ENCODE results near the gene KCTD8. TPM values are rescaled to one million over a fixed set of nuclear protein-coding genes. Genes with fewer than 3 reads are reported as not detected.

KCTD8 gene
- total RNA-seq, 4 donors from 2014 or later, result 0.16 to 0.41 (median 0.37) TPM; not detected in 1

DNA sequence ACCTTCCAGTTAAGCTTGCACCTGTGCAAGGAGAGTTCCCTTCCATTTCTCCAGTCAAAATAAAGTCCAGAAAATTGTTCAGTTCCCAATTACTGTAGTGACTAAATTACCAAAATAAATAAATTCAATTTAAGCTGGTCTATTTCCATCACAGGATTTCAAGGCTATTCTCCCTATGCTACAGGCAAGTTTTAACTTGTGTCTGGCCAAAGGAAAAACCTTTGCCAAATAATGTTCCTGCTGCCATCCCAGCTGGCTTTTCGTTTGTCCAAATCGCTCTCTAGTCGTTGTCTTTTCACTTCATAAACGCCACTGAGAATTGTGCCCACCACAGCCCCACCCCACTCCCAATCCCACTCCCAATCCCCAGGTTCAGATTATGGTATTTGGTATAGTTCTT is 2.4 kb downstream of the KCTD8 start:
- 20% methylated on average over 4 of the region's 4 CpGs; no CpG with 5 or more reads in 1 of the 2 donors for WGBS, 2 donors (ENCODE audit: low coverage in 1 of 2)
- Histone ChIP-seq H3K27me3 (peaks cover 44% of the 10 kb centered on the region), H3K4me3 (no peak overlapping the region), H3K36me3 (no peaks in the 10 kb centered on the region), H3K9me3 (no peaks in the 10 kb centered on the region), H3K27ac (no peak overlapping the region), H3K4me1 (peaks cover 0 to 19% (median 7%) of the 10 kb centered on the region in 4 donors)
- DNase-seq, result no peak
- no peak for TF ChIP-seq EP300 (IDR thresholded peaks at IDR 0.05; ENCODE audit: low read depth)
- TF ChIP-seq POLR2AphosphoS5 (IDR thresholded peaks at IDR 0.05), result no peak
- TF ChIP-seq, protein P1, sequence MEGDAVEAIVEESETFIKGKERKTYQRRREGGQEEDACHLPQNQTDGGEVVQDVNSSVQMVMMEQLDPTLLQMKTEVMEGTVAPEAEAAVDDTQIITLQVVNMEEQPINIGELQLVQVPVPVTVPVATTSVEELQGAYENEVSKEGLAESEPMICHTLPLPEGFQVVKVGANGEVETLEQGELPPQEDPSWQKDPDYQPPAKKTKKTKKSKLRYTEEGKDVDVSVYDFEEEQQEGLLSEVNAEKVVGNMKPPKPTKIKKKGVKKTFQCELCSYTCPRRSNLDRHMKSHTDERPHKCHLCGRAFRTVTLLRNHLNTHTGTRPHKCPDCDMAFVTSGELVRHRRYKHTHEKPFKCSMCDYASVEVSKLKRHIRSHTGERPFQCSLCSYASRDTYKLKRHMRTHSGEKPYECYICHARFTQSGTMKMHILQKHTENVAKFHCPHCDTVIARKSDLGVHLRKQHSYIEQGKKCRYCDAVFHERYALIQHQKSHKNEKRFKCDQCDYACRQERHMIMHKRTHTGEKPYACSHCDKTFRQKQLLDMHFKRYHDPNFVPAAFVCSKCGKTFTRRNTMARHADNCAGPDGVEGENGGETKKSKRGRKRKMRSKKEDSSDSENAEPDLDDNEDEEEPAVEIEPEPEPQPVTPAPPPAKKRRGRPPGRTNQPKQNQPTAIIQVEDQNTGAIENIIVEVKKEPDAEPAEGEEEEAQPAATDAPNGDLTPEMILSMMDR (IDR thresholded peaks at IDR 0.05), result no peak
- TF ChIP-seq POLR2A (IDR thresholded peaks at IDR 0.05), result no peak
- in situ Hi-C loops (cut with MboI; ENCODE audit: low pct_ligation_motif_present in 1 of 4, low pct_unique_long_range_greater_than_20kb in 1 of 4, low sequenced_read_pairs in 3 of 4), result no loop called here
- intact Hi-C loops (cut with DNase I; ENCODE audit: low total_unique reads), result no loop called here

DNA sequence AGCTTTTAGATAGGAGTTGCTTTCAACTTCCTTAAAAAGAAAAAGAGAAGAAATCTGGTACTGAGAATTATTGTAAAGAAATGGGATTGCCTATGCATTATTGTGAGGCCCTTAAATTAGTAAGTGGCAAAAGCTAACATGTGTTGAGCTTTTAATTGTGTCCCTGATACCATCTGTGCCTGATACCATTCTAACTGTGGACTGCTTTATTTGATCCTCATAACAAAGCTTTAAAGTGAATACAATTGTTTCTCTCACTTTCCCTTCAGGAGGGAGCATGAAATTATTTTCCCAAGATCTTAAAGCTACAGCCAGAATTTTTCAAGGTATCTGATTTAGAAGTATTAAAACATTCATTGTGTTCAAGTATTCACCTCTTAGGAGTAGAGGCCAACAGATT is 9.9 kb downstream of the KCTD8 start:
- Histone ChIP-seq H3K27me3 (no peaks in the 10 kb centered on the region), H3K36me3 (no peaks in the 10 kb centered on the region), H3K27ac (no peak overlapping the region), H3K9me3 (no peaks in the 10 kb centered on the region), H3K4me3 (no peak overlapping the region), H3K4me1 (no peaks in the 10 kb centered on the region)
- in situ Hi-C loops (cut with MboI; ENCODE audit: low pct_ligation_motif_present in 1 of 4, low pct_unique_long_range_greater_than_20kb in 1 of 4, low sequenced_read_pairs in 3 of 4) (no loop called here), intact Hi-C loops (cut with DNase I; ENCODE audit: low total_unique reads) (no loop called here)
- TF ChIP-seq, protein P1 (IDR thresholded peaks at IDR 0.05), result no peak
- TF ChIP-seq POLR2A (IDR thresholded peaks at IDR 0.05), result no peak
- TF ChIP-seq POLR2AphosphoS5 (IDR thresholded peaks at IDR 0.05), result no peak
- no peak for DNase-seq

DNA sequence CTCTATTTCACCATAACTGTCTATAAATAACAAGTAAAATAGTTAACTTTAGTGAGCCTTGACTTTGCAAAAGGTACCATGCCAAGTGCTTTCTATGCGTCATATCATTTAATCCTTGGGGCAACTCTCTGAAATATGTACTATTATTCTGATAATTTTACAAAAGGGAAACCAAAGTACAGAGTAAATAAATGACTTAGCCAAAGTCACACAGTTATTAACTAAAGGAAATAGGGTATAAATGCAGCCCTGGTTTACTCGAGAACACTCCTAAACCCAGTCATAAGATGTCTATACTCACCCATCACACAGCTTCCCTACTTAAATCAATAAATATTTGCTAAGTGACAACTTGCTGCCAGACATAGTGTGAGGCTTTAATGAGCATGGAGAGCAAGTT is 14.4 kb downstream of the KCTD8 start:
- no peak overlapping the region for H3K4me3 ChIP-seq
- H3K9me3 ChIP-seq, result no peaks in the 10 kb centered on the region
- no peaks in the 10 kb centered on the region for H3K4me1 ChIP-seq
- no peaks in the 10 kb centered on the region for H3K27me3 ChIP-seq
- TF ChIP-seq POLR2A (IDR thresholded peaks at IDR 0.05) (no peak), EP300 (IDR thresholded peaks at IDR 0.05; ENCODE audit: low read depth) (no peak), POLR2AphosphoS5 (IDR thresholded peaks at IDR 0.05) (no peak)
- TF ChIP-seq, protein P1 (IDR thresholded peaks at IDR 0.05), result no peak
- in situ Hi-C loops (cut with MboI; ENCODE audit: low pct_ligation_motif_present in 1 of 4, low pct_unique_long_range_greater_than_20kb in 1 of 4, low sequenced_read_pairs in 3 of 4), result no loop called here
- 66 to 82% methylated on average over 2 of the region's 2 CpGs for WGBS, 2 donors (ENCODE audit: low coverage in 1 of 2)
- intact Hi-C loops (cut with DNase I; ENCODE audit: low total_unique reads), result loop anchor here (5.0 kb wide), 1 partner anchor 1732 kb away; no protein-coding TSS in a partner anchor
- no peak for DNase-seq
- H3K27ac ChIP-seq, result no peak overlapping the region
- H3K36me3 ChIP-seq, result no peaks in the 10 kb centered on the region

DNA sequence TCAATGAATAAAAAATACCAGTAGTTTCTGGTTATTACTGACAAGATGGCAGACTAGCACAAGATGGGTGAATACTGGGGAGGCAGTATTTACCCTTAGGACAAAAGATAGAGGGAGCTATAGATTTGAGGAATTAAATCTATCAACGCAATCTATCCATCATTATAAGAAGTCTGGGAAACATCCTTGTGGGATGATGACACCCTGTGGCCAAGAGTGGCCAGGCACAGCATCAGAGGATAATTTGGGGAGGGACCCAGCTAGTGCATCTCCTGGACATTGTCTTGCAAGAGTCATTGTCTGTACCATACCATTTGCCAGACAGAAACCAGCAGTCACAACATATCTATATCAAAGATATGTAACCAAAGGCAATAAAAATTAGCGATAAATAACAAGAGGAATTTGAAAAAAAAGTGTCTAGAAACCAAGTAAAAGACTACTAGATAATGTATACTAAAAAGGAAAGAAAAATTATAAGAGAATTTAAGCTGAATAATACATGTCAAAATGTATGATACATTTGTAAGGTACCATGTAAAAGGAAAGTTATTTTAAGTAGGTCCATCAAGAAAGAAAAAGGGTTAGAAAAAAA is 22.9 kb downstream of the KCTD8 start:
- intact Hi-C loops (cut with DNase I; ENCODE audit: low total_unique reads), result no loop called here
- TF ChIP-seq EP300 (IDR thresholded peaks at IDR 0.05; ENCODE audit: low read depth) (no peak), POLR2A (IDR thresholded peaks at IDR 0.05) (no peak), POLR2AphosphoS5 (IDR thresholded peaks at IDR 0.05) (no peak)
- TF ChIP-seq, protein P1 (IDR thresholded peaks at IDR 0.05), result no peak
- DNase-seq, result no peak
- H3K4me3 ChIP-seq, result no peak overlapping the region
- no peaks in the 10 kb centered on the region for H3K27me3 ChIP-seq
- in situ Hi-C loops (cut with MboI; ENCODE audit: low pct_ligation_motif_present in 1 of 4, low pct_unique_long_range_greater_than_20kb in 1 of 4, low sequenced_read_pairs in 3 of 4), result no loop called here
- WGBS, 2 donors (ENCODE audit: low coverage in 1 of 2), result 8 to 52% methylated on average over 2 of the region's 2 CpGs
- no peaks in the 10 kb centered on the region for H3K36me3 ChIP-seq
- no peak overlapping the region for H3K27ac ChIP-seq
- H3K4me1 ChIP-seq, result no peaks in the 10 kb centered on the region
- no peaks in the 10 kb centered on the region for H3K9me3 ChIP-seq

All from transverse colon (tissue), 4 donors.